ENCODE results near the gene PIGV.

DNA sequence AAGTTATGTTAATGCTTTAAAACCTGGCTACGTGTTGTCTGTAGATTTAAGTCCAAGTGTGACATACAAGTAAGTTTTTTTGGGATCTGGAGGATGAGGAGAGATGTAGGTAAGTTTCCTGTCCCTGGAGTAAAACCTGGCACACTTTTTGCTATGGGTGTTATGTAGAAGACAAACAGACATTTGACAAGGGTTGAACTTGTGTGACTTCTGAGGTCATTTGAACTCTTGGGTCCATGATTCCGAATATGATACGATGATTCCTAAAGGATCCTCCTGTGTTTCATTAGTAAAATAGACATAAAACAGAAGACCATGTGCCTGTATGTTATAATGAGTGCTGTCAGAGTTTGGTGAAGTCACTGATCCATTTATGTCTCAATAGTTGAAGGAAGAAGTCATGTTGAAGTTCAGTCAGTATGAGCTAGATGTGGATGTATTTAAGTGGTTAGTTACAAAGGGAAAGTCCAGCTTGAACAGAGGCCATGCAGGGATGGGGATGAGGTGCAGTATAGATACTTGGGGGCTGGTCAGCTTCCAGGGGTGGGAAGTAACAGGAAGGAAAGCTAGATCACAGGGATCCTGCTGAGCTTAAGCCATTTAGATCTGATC lies 47.6 kb upstream of the PIGV start:
- TF ChIP-seq, protein P1, sequence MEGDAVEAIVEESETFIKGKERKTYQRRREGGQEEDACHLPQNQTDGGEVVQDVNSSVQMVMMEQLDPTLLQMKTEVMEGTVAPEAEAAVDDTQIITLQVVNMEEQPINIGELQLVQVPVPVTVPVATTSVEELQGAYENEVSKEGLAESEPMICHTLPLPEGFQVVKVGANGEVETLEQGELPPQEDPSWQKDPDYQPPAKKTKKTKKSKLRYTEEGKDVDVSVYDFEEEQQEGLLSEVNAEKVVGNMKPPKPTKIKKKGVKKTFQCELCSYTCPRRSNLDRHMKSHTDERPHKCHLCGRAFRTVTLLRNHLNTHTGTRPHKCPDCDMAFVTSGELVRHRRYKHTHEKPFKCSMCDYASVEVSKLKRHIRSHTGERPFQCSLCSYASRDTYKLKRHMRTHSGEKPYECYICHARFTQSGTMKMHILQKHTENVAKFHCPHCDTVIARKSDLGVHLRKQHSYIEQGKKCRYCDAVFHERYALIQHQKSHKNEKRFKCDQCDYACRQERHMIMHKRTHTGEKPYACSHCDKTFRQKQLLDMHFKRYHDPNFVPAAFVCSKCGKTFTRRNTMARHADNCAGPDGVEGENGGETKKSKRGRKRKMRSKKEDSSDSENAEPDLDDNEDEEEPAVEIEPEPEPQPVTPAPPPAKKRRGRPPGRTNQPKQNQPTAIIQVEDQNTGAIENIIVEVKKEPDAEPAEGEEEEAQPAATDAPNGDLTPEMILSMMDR (IDR thresholded peaks at IDR 0.05; ENCODE audit: low read depth, low read length) = no peak
- no peak for TF ChIP-seq EZH2phosphoT487 (IDR thresholded peaks at IDR 0.05; ENCODE audit: low read depth)

Measured in OCI-LY3 (cell line).